Neutrophil (primary cell): ENCODE results near the gene LRRC43.

Source experiments
- H3K27ac ChIP-seq: fragments of 200-600 bp; sonication (generic); 2 replicates; pipeline ENCODE4 v1.5.1; 2016; ENCODE audit warnings: mild to moderate bottlenecking, moderate library complexity
- H3K27me3 ChIP-seq: fragments of 200-600 bp; sonication (generic); 2 replicates; pipeline ENCODE4 v1.6.0; 2016; ENCODE audit warnings: mild to moderate bottlenecking
- H3K36me3 ChIP-seq: fragments of 200-600 bp; sonication (generic); 2 replicates; pipeline ENCODE4 v1.5.1; 2017
- H3K4me1 ChIP-seq, 2 experiments: fragments of 200-600 bp in 1 of 2; sonication (generic) in 1 of 2; 1 replicate in 1 of 2; 2 replicates in 1 of 2; pipeline versions ENCODE4 v1.5.1 to v1.6.1; 2013 to 2016; ENCODE audit warnings: low read depth in 1 of 2, low read length in 1 of 2, mild to moderate bottlenecking in 1 of 2, moderate library complexity in 1 of 2; ENCODE audit not compliant: control insufficient read depth in 1 of 2, insufficient read depth in 1 of 2
- H3K4me3 ChIP-seq, 2 experiments: fragments of 200-600 bp in 1 of 2; sonication (generic) in 1 of 2; 1 replicate in 1 of 2; 2 replicates in 1 of 2; pipeline ENCODE4 v1.5.1; 2013 to 2016; ENCODE audit warnings: low read depth in 1 of 2, low read length in 1 of 2, mild to moderate bottlenecking in 1 of 2, moderate library complexity in 1 of 2
- H3K9me3 ChIP-seq: fragments of 200-600 bp; sonication (generic); 2 replicates; pipeline ENCODE4 v1.5.1; 2016
- TF ChIP-seq, protein P1 (sequence below): fragments of 200-600 bp; sonication (generic); IDR thresholded peaks from 2 replicates; pipeline ENCODE4 v1.5.1; 2016; ENCODE audit warnings: antibody characterized with exemption

LRRC43 gene

DNA sequence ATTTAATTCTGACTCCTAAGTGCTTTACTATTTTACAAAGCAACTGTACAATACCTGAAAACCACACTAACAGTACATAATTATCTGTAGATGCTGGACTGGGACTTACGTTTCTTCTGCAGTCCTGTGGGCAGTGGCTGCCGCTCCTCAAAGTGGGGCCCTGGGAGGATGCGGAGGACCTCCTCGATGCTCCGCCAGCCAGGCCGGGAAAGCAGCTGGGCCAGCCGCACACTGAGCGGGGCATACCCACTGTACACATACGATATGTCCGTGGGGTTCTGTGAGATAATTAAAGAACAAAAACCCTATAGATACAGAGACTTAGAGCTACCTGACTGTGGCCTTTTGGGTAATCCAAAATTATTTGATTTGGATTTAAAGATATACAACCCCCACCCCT, 49.8 kb downstream of the LRRC43 start:
- TF ChIP-seq, protein P1, sequence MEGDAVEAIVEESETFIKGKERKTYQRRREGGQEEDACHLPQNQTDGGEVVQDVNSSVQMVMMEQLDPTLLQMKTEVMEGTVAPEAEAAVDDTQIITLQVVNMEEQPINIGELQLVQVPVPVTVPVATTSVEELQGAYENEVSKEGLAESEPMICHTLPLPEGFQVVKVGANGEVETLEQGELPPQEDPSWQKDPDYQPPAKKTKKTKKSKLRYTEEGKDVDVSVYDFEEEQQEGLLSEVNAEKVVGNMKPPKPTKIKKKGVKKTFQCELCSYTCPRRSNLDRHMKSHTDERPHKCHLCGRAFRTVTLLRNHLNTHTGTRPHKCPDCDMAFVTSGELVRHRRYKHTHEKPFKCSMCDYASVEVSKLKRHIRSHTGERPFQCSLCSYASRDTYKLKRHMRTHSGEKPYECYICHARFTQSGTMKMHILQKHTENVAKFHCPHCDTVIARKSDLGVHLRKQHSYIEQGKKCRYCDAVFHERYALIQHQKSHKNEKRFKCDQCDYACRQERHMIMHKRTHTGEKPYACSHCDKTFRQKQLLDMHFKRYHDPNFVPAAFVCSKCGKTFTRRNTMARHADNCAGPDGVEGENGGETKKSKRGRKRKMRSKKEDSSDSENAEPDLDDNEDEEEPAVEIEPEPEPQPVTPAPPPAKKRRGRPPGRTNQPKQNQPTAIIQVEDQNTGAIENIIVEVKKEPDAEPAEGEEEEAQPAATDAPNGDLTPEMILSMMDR: no peak
- Histone ChIP-seq H3K27ac (no peak overlapping the region), H3K27me3 (no peaks in the 10 kb centered on the region), H3K4me3 (no peak overlapping the region), H3K9me3 (no peaks in the 10 kb centered on the region), H3K36me3 (peaks cover 63% of the 10 kb centered on the region), H3K4me1 (peaks cover 19 to 24% of the 10 kb centered on the region in 2 experiments)

DNA sequence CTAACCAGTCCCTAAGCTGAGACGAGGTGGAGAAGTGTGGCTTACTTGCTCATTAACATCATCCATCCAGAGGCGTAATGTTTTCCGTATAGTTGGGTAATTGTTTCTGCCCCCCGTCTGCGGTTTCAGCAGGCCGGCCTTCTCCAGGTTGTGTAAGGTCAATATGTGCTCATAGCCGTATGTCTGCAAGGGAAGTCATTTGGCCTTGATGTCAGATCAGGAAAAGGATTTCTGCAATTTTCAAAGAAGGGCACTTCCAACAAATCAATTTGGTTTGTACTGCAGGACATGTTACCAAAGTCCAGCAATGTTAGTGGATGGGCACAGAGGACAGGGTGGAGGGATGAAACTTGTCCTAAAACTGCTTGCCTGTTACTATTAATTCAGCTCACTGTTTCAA, 52.8 kb downstream of the LRRC43 start:
- Histone ChIP-seq H3K27ac (peak overlapping the region; percentile 75), H3K4me3 (no peak overlapping the region), H3K4me1 (peaks cover 19 to 24% of the 10 kb centered on the region in 2 experiments), H3K36me3 (peaks cover 66% of the 10 kb centered on the region), H3K27me3 (no peaks in the 10 kb centered on the region), H3K9me3 (no peaks in the 10 kb centered on the region)
- TF ChIP-seq, protein P1: no peak

DNA sequence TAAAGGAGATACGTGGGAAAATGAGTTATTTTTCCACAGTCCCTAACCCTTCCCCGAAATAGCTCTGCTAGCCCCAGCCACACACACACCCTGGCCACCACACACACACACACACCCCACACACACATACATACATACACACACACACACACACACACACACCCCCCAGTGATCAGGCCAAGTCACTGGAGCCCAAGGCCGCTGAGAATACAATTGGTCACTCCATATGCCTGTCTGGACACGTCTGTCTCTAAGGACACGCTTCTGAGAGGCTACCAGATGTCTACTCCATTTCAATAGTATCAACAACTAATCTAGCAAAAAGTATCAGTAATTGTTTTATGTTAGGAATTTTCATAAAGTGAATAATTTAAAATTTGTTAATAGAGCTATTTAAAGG, 55.9 kb downstream of the LRRC43 start:
- no peaks in the 10 kb centered on the region for H3K9me3 ChIP-seq
- TF ChIP-seq, protein P1: no peak
- H3K4me3 ChIP-seq: no peak overlapping the region
- H3K27me3 ChIP-seq: no peaks in the 10 kb centered on the region
- H3K36me3 ChIP-seq: peaks cover 65% of the 10 kb centered on the region
- H3K27ac ChIP-seq: no peak overlapping the region
- H3K4me1 ChIP-seq: peaks cover 19 to 24% of the 10 kb centered on the region in 2 experiments

DNA sequence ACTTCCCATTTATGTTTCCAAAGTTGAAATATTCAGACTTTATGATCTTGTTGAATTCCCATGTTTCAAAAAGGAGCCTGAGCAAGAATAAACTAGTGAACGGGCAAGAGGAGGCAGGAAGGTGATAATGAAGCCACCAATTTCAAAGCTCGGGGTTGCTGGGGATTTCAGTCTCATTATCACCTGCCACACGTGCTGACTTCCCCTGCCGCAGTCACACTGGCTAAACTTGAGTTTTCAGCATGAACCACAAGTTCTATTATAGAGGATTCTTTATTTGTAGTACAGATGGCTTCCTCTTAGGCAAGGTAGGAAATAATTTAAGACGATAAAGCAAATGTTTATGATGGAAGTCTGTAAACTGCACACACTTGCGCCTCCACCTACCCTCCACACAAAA, 61.0 kb downstream of the LRRC43 start:
- TF ChIP-seq, protein P1: no peak
- Histone ChIP-seq H3K27ac (no peak overlapping the region), H3K27me3 (no peaks in the 10 kb centered on the region), H3K36me3 (peaks cover 66% of the 10 kb centered on the region), H3K4me3 (no peak overlapping the region), H3K4me1 (no peaks in the 10 kb centered on the region), H3K9me3 (no peaks in the 10 kb centered on the region)

DNA sequence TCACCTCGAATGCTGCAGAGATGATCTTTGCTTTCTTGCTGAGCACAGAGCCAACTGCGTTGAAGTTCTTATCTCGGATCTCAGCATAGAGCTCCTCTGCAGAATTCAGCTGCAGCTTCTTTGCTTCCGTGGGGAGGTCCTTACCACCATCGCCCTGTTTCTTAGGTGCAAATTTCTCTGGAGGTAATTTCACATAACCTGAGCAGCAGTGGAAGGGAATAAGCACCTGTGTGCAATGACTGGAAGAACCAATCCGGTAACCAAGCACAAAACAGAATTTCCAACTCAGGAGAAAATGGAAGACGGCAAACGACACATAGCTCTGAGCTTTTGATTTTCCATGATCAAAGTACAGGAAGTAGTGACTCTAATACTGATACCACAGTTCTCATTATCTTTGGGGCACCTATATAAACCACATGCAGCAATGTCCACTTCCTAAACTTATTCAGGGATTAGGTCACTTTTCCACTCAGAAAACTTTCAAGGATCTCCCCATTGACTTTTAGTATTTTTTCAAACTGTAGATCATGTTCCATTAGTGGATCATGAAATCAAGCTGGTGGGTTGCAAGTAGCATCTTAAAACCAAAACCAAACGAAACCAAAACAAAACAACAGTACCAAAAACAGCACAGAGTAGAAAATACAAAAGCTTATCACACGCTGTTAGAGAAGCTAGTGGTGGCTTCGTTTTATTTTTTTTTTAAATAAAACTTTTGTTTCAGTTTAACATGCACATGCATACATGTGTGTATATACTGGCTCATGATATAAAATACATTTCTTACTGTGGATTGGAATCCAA, 61.8 kb downstream of the LRRC43 start:
- TF ChIP-seq, protein P1: no peak
- no peaks in the 10 kb centered on the region for H3K9me3 ChIP-seq
- no peak overlapping the region for H3K4me3 ChIP-seq
- no peaks in the 10 kb centered on the region for H3K4me1 ChIP-seq
- no peak overlapping the region for H3K27ac ChIP-seq
- H3K27me3 ChIP-seq: no peaks in the 10 kb centered on the region
- H3K36me3 ChIP-seq: peaks cover 70% of the 10 kb centered on the region
